Stimulated activated CD4-positive, alpha-beta T cell treated with anti-CD3 and anti-CD28 coated beads, Interleukin-12 subunit alpha, Interleukin-12 subunit beta, amount 100 ng/mL, for 4 hours (primary cell): Measurements from ENCODE around the gene SUMF1.

Source experiments
- DNase-seq: peaks from one replicate; pipeline ENCODE4 v3.0.0-alpha.2; 2020

The SUMF1 gene

DNA sequence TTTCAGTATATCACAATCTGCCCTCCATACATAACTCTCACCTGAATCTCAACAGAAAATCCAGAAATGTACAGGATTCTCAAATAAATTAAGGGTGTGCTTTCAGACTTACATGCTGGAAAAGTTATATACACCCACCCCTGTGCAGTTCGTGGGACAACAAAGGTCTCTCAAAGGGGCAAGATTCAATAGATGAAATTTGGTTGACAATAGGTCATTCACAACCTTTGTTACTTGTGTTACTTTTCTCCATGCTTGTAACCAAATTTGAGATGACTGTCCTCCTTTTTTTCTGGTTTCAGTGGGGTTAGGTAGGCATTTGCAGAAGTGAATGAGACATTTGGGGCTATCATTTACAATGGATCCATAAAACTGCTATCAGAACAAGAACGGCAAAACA, 91.2 kb downstream of the SUMF1 start:
- no peak for DNase-seq

DNA sequence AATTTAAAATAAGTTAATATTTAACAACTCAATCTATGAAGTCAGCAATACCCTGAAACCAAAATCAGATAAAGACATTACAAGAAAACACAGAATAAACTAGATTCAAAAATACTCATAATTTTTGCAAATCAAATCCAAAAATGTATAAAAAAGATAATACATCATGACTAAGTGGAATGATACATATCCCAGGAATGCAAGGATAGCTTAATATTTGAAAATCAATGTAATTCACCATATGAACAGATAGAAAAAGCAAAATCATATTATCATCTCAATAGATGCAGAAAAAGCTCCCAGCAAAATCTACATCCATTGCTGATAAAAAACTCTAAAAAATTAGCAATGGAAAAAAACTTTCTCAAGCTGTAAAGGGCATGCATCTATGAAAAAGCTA, 93.4 kb downstream of the SUMF1 start:
- DNase-seq, result no peak

DNA sequence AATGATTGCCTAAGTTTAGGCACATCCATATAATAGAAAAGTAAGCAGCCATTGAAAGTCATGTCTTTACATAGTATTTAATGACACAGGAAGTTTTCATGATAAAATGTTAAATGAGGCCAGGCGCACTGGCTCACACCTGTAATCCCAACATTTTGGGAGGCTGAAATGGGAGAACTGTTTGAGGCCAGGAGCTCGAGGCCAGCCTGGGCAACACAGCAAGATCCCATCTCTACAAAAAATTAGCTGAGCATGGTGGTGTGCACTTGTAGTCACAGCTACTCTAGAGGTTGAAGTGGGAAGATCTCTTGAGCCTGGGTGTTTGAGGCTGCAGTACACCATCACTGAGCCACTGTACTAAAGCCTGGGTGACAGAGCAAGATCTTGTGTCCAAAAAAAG, 104.5 kb downstream of the SUMF1 start:
- DNase-seq, result no peak

DNA sequence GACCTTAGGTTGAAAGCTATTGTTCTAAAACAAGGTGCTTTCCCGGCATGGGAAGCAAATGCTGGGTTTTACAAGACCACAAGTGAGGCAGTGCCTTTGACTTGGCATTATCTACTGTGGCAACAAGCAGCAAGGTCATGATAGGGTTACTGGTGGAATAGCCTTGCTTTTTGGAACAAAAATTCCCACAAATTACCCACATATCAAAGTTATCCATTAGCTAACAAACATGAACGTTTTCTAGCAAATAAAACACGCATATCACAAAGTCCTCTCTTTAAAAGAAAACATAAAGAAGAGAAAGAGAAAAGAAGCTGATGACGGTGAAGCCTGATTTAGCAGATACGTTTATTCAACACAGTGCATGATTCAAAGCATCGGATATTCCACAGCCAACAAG, 106.3 kb downstream of the SUMF1 start:
- no peak for DNase-seq

DNA sequence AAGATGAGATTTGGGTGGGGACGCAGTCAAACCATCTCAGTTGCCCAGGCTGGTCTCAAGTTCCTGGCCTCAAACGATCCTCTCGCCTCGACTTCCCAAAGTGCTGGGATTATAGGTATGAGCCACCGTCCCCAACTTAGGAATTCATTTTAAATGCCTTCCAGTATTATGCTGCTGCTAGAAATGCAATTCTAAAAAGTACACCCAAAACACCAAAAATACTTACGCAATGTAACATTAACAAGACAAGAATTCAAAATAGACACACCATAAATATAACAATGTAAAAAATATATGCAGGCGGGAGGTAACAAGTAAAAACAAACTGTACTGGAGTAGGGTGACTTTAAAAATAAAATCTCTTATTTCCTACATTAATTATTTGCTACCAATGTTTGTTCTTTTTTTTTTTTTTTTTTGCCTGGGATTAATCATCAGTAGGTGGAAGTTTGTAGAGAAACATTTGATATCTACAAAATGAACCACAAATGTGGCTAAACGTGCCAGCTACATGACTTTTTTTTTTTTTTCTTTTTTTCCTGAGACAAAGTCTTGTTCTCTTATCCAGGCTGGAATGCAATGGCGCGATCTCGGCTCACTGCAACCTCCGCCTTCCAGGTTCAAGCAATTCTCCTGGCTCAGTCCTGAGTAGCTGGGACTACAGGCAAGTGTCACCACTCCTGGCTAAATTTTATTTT, 107.1 kb downstream of the SUMF1 start:
- DNase-seq, result no peak

DNA sequence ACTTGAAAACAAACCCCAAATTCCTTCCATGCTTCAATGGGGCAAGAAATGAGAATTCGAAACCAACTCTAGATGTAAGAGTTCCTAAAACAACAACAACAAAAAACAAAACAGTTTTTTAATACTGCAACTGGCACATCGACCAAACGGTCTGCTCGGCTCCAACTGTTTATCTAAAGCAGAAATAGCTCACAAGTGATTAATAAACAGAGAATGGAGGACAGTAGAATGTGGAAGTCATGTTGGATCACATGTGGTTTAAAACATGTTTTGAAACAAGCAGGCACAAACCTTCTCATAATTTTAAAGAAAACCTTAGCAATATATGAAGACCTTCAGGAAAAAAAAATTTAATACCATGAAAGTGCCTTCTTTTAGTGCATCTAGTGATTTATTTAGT, 108.8 kb downstream of the SUMF1 start:
- DNase-seq, result no peak

DNA sequence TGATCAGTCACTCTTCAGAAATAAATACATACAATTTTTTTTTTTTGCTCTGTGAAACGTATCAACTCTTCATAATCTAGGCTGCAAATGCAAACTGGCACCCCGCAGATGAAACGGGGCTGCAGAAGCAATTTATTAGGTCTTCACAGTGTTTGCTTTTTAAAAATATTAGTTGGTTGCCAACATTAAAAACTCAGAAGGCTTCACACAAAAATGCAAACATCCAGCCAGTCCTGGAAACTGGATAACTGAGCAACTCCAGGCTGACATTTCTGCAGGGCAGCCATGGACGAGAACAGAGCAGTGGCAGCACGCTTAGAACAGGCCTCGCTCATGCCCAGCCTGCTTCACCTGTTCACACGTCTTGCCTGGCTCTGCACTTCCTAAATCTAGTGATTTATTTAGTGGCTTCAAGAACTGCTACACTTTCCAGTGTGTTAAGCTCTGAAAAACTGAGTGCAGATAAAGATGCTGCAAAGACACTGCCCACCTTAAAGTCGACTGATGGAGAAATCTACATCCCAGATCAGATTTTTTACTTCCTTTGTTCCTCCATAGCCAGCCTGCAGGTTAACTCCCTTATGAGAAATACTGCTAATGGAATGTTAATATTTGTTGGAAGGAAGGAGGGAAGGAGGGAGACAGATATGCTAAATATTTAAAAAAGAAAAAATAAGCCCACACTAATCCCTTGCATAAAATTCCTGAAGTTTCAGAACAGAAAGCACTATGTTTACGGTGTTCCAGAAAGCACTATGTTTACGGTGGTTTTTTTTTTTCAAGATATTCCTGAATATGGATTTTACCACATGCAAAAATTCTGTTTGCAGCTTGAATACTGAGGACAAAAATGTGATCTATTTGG, 110.3 kb downstream of the SUMF1 start:
- DNase-seq, result no peak

DNA sequence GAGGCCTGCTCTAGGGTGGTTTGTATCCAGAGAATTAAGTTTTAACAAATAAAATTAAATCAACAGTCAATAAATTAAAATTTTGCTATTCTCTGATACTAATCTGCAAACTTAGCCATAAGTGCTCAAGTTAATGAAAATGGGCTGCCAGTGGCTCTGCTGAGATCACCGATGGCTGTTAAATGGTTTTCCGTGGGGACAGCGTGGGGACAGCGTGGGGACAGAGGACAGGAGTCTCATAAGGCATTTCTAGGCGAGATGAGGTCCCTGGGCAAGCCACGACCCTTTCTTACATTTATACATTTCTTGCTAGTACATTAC, 110.9 kb downstream of the SUMF1 start:
- no peak for DNase-seq

DNA sequence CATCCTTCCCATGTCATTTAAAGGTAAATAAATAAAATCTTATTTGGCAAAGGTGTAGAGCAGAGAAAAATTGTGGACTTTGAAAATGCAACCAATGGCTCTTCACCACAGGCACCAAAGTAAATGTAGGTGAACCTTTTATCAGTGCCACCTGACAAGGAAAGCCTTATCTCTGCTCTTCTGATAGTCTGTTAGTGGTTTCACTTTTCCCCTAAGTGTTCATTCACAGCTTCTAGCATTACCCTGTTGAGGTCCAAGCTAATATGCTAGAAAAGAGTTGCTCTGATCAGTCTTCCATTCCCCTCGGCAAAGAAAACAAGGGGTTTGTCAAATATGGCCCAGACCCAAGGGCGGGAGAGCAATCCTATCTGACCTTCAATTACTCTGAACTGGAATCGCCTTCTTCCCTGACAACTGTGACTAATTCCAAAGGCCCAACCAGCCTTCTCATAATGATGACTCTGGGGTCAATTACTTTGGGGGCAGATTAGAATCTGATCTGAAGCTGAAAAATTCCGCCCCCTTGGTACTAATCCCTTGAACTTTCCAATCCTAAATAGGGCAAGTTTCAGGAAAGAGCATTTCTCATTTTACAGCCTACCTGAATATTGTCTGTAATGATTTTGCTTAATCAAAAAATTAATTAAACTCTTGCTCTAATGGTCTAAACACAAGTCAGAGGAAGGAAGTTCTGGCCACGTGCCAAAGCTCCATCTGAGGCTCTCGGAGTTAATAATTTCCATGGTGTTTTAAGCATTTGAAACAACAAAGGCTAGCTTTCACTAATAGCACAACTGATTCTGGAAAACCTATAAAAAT, 111.5 kb downstream of the SUMF1 start:
- no peak for DNase-seq

DNA sequence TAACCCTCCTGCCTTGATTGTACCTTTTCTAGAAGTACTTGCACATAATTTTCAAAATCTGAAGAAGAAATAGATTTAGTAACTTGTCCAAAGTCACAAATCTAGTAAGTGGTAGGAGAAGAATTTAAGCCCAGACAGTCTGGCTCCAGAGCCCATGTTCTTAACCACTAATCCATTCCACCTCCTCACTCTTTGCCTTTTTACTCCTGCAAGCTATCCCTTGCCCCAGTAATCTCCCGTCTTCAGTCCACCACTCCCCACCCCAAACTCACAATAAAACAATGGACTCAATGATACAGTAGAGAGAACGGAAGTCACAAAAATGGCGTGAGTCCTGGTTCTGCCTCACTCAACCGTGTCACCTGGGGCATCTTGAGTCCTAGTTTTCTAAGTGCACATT, 115.2 kb downstream of the SUMF1 start:
- no peak for DNase-seq

DNA sequence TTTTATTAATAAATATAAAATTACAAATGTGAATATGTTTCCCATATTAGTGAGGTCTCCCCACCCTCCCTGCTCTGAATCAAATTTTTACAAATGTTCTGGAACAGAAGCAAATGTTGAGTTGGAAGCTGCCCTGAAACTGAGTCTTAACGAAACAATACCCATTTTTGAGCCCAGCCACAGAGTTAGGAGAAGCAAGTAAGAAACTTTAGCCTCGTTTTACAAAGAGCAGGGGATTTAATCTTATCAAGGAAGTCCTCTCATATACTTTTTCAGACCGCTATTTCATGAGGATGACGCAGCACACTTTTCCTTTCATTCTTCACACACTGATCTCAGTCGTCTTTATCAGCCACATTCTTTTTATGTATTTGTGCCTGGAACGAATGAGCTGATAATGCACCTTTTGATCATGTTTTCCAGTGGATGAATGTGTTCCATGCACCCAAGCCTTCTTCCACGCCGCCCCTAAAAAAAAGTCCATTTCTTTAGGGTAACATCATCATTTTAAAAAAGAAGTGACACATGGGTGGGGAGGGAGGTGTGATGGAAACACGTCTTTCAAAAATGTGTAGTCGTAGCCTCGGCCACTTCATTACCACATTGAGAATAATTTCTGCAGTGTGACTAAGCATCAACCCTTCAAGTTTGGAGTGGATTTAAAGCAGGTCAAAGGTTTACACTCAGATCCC, 115.8 kb downstream of the SUMF1 start:
- peak; percentile 22 for DNase-seq

DNA sequence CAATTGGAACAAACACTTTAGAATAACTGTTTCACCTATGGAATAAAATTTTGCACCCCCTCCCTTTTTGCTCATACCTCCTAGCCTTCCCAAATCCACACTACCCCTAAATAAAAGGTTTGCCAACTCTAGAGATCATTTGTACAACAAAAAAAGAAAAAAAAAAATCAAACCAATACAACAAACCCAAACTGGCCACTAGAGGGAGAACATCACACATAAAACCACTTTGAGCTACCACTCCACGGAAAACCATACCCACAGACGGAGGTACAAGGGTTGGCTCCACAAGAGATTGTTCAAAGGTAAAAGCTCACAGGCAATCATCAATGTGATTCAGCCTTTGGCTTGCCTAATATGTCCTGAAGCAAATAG, 116.3 kb downstream of the SUMF1 start:
- DNase-seq, result peak; percentile 13

DNA sequence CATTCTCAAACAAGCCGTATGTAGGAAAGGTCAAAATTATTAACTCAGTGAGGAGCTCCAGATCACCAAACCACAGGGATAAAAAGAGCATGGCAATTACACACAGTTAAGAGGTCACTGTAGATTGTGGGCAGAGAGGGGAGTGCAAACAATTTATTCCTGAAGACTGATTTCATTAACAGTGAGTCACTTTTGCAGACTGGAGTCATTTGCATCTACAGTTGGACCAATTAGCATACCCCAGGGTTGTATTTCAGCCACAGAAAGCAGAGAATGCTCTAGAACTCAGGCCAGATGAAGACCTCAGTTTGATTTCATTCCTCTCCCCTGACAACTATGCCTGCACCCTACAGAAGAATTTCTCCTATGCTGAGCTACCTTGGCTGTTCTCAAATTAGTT, 123.8 kb downstream of the SUMF1 start:
- DNase-seq, result no peak

DNA sequence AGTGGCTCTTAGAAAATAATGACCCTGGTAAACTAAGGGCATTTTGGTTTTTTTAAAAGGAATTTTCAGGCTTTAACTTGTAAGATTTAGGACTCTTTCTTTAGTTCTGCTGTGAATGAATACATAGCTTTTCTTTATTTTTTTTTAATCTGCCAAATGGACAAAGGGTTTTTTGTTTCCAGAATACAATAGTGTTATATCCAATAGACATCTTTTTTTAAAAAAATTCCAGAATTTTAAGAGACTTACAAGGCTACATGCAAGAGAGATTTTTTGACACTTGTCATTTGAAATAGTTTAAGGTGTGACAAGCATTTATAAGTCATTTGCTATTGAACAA, 125.8 kb downstream of the SUMF1 start:
- no peak for DNase-seq

DNA sequence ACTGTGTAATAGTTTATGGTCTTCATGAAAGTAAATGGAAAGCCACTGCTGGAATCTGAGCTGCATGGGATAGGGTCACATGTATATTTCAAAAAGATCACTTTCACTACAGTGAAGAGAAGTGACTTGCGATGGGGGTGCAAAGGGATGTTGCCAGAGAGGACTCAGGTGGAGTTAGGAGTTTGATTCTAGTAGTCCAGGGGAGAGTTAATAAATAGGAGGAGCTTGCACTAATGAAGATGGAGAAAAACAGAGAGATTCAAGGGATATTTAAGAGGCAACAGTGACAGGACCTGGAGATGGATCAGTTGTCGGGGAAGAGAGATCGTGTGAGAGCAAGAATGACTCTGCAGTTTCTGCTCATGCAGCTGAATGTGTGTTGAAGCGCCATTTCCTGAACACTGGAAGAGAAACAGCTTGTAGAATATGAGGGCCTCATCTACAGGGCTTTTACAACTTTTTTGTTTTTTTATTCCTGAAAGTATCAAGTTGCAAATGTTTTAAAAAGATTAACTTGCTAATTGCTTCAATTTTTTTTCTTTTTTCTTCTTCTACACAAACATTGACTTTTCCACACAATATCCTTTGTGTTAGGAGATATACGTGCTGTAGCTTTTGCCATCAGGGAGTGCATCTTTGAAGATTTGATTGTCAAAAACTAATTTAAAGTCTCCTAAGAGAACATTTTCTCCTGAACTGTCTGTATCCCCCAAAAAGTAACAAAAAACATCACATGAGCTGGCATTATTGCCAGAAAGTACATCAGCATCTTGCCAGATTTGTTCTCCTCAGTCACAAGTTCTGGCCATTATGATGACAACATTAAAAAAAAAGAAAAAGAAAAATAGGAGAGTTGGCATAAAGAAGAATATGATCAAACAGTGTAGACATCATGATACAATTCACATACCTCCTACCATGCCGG, 126.4 kb downstream of the SUMF1 start:
- DNase-seq, result no peak

DNA sequence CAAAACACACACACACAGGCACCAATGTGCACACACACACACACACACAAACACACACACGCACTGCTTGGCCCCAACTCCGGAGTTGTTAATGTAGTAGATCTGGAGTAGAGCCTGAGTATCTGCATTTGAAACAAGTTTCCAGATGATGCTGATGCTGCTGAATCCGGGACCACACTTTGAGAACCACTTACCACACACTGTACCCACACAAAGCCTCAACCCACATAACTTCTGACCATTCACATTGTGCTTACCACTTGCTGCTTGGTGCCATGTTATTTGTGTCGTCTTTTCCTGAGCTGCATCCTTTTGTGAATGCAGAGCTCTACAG, 127.0 kb downstream of the SUMF1 start:
- no peak for DNase-seq

DNA sequence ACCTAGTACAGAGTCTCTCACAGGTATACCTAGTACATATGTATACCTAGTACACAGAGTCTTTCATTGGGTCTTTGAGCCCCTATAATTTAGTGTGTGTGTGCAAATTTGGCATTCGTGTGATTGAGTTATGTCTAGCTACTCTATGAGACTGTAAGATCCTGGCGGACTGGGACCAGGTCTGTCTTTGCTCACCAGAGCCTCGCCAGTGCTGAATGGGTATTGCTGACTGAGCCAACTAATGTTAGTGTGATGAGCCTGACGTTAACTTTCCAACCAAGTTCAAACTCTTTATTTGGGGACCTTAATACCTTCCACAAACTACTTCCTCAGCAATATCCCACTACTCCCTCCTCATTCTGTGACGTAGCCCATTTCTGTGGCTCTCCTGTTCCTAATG, 128.3 kb downstream of the SUMF1 start:
- no peak for DNase-seq

DNA sequence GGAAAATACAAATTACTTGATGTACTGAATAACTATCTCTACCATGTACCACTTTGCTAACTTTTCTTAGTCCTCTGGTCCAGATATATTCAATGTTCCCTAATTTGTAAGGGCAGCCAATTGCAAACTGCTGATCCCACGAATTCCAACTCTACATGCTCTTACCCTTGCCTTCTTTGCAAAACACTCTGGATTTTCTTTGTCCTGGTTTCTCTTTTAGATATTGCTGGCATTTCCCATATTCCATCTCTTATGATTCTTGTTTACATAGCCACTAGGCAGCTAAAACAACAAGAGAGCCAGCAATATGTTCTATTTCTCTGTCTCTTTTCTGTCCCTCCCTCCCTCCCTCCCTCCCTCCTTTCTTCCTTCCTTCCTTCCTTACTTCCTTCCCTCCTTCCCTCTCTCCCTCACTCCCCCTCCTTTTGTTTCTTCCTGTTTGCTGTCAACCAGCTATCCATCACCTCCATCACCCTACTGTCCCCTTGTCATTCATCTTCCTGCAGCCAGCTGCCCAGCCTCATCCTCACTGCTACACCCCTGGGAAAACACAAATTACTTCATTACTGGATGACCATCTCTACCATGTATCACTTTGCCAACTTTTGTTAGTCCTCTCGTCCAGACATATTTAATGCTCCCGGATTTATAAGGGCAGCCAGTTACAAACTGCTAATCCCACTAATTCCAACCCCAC, 130.1 kb downstream of the SUMF1 start:
- no peak for DNase-seq

DNA sequence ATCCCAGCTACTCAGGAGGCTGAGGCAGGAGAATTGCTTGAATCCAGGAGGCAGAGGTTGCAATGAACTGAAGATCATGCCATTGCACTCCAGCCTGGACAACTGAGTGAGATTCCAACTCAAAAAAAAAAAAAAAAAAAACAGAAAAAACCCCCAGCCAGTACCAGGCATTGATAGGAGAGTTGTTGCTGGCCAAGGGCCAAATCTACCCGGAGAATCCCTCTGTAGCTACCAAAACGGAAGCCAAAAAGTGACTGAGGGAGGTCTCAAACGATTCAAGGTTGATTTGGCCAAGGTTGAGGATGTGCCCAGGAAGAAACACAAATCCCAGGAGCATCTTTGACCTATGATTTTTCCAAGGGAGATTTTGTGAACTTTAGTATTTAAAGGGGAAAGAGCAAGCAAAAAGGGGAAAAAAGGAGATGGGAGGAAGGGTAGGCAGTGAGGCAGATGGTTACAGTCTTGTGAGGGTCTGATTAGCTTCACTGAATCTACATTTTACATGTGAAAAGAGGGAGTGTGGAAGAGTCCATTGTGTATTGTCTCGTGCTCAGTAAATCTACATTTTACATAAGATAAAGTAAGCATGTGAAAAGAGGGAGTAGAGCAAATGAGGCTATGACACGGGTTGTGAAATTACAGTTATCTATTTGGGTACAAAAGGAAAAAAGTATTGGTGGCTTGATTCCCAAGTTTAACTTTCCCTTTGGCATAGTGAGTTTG, 131.1 kb downstream of the SUMF1 start:
- no peak for DNase-seq

DNA sequence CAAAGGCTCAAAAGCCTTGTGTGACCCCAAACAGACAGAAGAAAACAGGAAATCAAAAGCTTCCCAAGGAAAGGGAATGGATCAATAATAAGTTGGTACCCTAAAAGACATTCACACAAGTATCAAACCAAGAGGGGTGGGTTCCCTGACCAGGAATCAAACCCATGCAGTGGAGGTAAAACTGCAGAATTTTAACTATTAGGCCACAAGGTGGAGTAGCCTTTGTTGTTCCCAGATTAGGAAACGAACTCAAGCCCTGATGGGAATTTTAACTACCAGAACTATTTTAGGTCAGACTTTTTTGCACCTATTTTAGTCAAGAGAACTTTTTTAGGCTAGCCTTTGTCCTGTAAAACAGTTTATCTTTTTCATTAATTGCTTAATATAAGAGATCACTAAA, 132.5 kb downstream of the SUMF1 start:
- no peak for DNase-seq

DNA sequence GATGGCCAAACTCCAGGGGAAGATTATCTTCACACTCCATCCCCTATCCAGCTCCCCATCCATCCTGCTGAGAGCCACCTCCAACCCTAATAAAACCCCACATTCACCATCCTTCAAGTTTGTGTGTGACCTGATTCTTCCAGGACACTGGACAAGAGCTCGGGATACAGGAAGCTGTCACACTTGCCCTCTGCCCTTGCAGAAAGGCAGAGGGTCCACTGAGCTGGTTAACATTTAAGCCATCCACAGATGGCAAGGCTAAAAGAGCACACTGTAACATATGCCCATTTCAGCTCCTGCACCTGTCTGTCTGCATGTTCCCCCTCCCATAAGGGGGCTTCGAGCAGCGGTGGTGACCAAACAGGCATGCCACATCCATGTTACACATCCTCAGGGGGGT, 134.1 kb downstream of the SUMF1 start:
- DNase-seq, result no peak
